H54 (cell line): ENCODE data around the gene PLXDC2.
A peak's percentile ranks its signal among the peaks of the same experiment; 100 is the strongest.
"Not testable (repeated sequence)": the region's sequence is repeated elsewhere in the genome, so short reads cannot be mapped to it uniquely, and the experiment has no call there.

Experiments
- DNase-seq: peaks from one replicate; pipeline ENCODE4 v3.0.0; 2011; ENCODE audit warnings: low spot score, mixed read lengths; ENCODE audit not compliant: insufficient read length
- FAIRE-seq: peaks from 3 replicates; lab custom pipeline; 2011; peaks lifted over from hg19 to GRCh38; lab: Jason Lieb, UNC
- POLR2A ChIP-seq: IDR thresholded peaks from 2 replicates; pipeline ENCODE4 v1.6.1; 2011; ENCODE audit warnings: low read depth, mild to moderate bottlenecking, low read length

Gene PLXDC2

GRCh38 chr10:19816411-19817230, at the start of gene PLXDC2:
Gene PLXDC2, plus strand, starts transcription at chr10:19816432.
- no peak for TF ChIP-seq POLR2A
- no peak for FAIRE-seq
- DNase-seq, result no peak

GRCh38 chr10:19767876-19768275, 48.4 kb upstream of the PLXDC2 start:
- no peak for TF ChIP-seq POLR2A
- DNase-seq (no peak), FAIRE-seq (no peak)

- not testable (repeated sequence) for DNase-seq, FAIRE-seq
Measured at GRCh38 chr10:19769826-19770225, 46.4 kb upstream of the PLXDC2 start.

GRCh38 chr10:19772972-19773371, 43.3 kb upstream of the PLXDC2 start:
- TF ChIP-seq POLR2A, result no peak
- DNase-seq (no peak), FAIRE-seq (no peak)

- FAIRE-seq (no peak), DNase-seq (no peak)
- TF ChIP-seq POLR2A, result no peak
Measured at GRCh38 chr10:19775296-19775695, 40.9 kb upstream of the PLXDC2 start.

GRCh38 chr10:19777806-19778205, 38.4 kb upstream of the PLXDC2 start:
- FAIRE-seq (no peak), DNase-seq (no peak)
- TF ChIP-seq POLR2A, result no peak

GRCh38 chr10:19778996-19779395, 37.2 kb upstream of the PLXDC2 start:
- FAIRE-seq (no peak), DNase-seq (no peak)
- TF ChIP-seq POLR2A, result no peak

GRCh38 chr10:19782430-19783089, 33.7 kb upstream of the PLXDC2 start:
- TF ChIP-seq POLR2A, result no peak
- no peak for DNase-seq
- FAIRE-seq, result no peak

- no peak for FAIRE-seq
- DNase-seq, result no peak
- no peak for TF ChIP-seq POLR2A
Measured at GRCh38 chr10:19783721-19784120, 32.5 kb upstream of the PLXDC2 start.

- FAIRE-seq, result no peak
- no peak for TF ChIP-seq POLR2A
Measured at GRCh38 chr10:19785366-19785765, 30.9 kb upstream of the PLXDC2 start.

GRCh38 chr10:19788075-19788686, 28.1 kb upstream of the PLXDC2 start:
- FAIRE-seq (peak; percentile 81), DNase-seq (no peak)
- no peak for TF ChIP-seq POLR2A

More at GRCh38 chr10:19785366-19785765, 30.9 kb upstream of the PLXDC2 start:
- DNase-seq, result no peak

GRCh38 chr10:19788902-19789301, 27.3 kb upstream of the PLXDC2 start:
- no peak for TF ChIP-seq POLR2A
- DNase-seq (no peak), FAIRE-seq (no peak)

GRCh38 chr10:19789607-19790006, 26.6 kb upstream of the PLXDC2 start:
- no peak for DNase-seq
- FAIRE-seq, result no peak
- no peak for TF ChIP-seq POLR2A

GRCh38 chr10:19791032-19791431, 25.2 kb upstream of the PLXDC2 start:
- DNase-seq (no peak), FAIRE-seq (no peak)
- no peak for TF ChIP-seq POLR2A
